GM23338 (cell line): Measurements from ENCODE around the gene KCNC4. TPM values are rescaled to one million over a fixed set of nuclear protein-coding genes. Genes with fewer than 3 reads are reported as not detected.

ENCODE experiments used
- ATAC-seq: fragments of 200-7000 bp; cut with Tn5 transposase; 3 replicates; pipeline ENCODE4 v1.9.1; 2020
- DNase-seq: peaks from one replicate; pipeline ENCODE4 v3.0.0-alpha.2; 2015; ENCODE audit warnings: low spot score
- H2AFZ ChIP-seq: fragments of 200-600 bp; sonication (generic); 2 replicates; pipeline ENCODE4 v1.8.0; 2016; ENCODE audit warnings: antibody characterized with exemption, mild to moderate bottlenecking, moderate library complexity
- H3F3A ChIP-seq: fragments of 200-600 bp; sonication (generic); replicated peaks from 2 replicates; pipeline ENCODE4 v1.8.0; 2017; ENCODE audit warnings: antibody characterized with exemption, mixed run types, low read depth
- H3K27ac ChIP-seq: fragments of 200-600 bp; sonication (generic); 2 replicates; pipeline ENCODE4 v1.6.1; 2016; ENCODE audit warnings: low read depth
- H3K27me3 ChIP-seq: fragments of 200-600 bp; sonication (generic); 2 replicates; pipeline ENCODE4 v1.8.0; 2016; ENCODE audit warnings: mild to moderate bottlenecking, mixed run types, moderate library complexity; ENCODE audit not compliant: insufficient read depth
- H3K36me3 ChIP-seq: fragments of 200-600 bp; sonication (generic); 2 replicates; pipeline ENCODE4 v1.8.0; 2016; ENCODE audit warnings: mild to moderate bottlenecking; ENCODE audit not compliant: insufficient read depth
- H3K4me1 ChIP-seq: fragments of 200-600 bp; sonication (generic); 2 replicates; pipeline ENCODE4 v1.8.0; 2016; ENCODE audit warnings: mild to moderate bottlenecking, moderate library complexity; ENCODE audit not compliant: insufficient read depth
- H3K4me2 ChIP-seq: fragments of 200-600 bp; sonication (generic); 2 replicates; pipeline ENCODE4 v1.7.1; 2017; ENCODE audit warnings: mixed run types
- H3K4me3 ChIP-seq: fragments of 200-600 bp; sonication (generic); 2 replicates; pipeline ENCODE4 v1.6.1; 2016; ENCODE audit warnings: mixed run types
- H3K79me2 ChIP-seq: fragments of 200-600 bp; sonication (generic); replicated peaks from 2 replicates; pipeline ENCODE4 v1.8.0; 2017; ENCODE audit warnings: mild to moderate bottlenecking; ENCODE audit not compliant: insufficient read depth
- H3K9me2 ChIP-seq: fragments of 200-600 bp; sonication (generic); 2 replicates; pipeline ENCODE4 v1.8.0; 2017; ENCODE audit not compliant: insufficient read depth
- H4K20me1 ChIP-seq: fragments of 200-600 bp; sonication (generic); replicated peaks from 2 replicates; pipeline ENCODE4 v1.8.0; 2017; ENCODE audit warnings: mild to moderate bottlenecking; ENCODE audit not compliant: insufficient read depth
- H3K27ac Mint-ChIP-seq: 2 replicates; pipeline ENCODE4 v1.8.0; 2020; ENCODE audit warnings: inconsistent platforms, mild to moderate bottlenecking, moderate library complexity, mixed read lengths
- H3K27me3 Mint-ChIP-seq: 3 replicates; pipeline ENCODE4 v1.8.0; 2022; ENCODE audit warnings: low read depth, mild to moderate bottlenecking, moderate library complexity, mixed read lengths, inconsistent platforms; ENCODE audit not compliant: insufficient read depth, poor library complexity
- H3K36me3 Mint-ChIP-seq: 3 replicates; pipeline ENCODE4 v1.8.0; 2021; ENCODE audit warnings: low read depth, mild to moderate bottlenecking, inconsistent platforms, moderate library complexity, mixed read lengths
- H3K4me1 Mint-ChIP-seq: 3 replicates; pipeline ENCODE4 v1.8.0; 2020; ENCODE audit warnings: mild to moderate bottlenecking, inconsistent platforms, mixed read lengths
- H3K4me3 Mint-ChIP-seq: 3 replicates; pipeline ENCODE4 v1.8.0; 2021; ENCODE audit warnings: moderate library complexity, mild to moderate bottlenecking, inconsistent platforms, mixed read lengths
- H3K9me3 Mint-ChIP-seq: 3 replicates; pipeline ENCODE4 v1.8.0; 2020; ENCODE audit warnings: moderate library complexity, mild to moderate bottlenecking, inconsistent platforms, mixed read lengths
- ETS1 ChIP-seq: IDR thresholded peaks from 2 replicates; pipeline ENCODE4 v1.6.1; 2016; ENCODE audit warnings: antibody characterized with exemption
- JUNB ChIP-seq: IDR thresholded peaks from one replicate; pipeline ENCODE4 v1.6.1; 2016; ENCODE audit warnings: antibody characterized with exemption; ENCODE audit not compliant: unreplicated experiment
- ZNF331 ChIP-seq: fragments of 250-450 bp; sonication (Bioruptor Pico); IDR thresholded peaks from 2 replicates; pipeline ENCODE4 v1.5.0; 2020; ENCODE audit warnings: low read depth, mild to moderate bottlenecking, moderate library complexity
- polyA plus RNA-seq: library from polyadenylated mRNA; unstranded; fragments of >200 nt; fragmentation: Nextera tagmentation; extraction: Ambion mirVana; gene quantifications from 2 replicates; pipeline ENCODE4 v1.2.1, GENCODE V29; 2016
- total RNA-seq: library from RNA; depleted of rRNA; stranded (reverse); fragments of >200 nt; shearing (Covaris generic); gene quantifications from 2 replicates; pipeline ENCODE4 v1.2.3, GENCODE V29; 2014
- TF ChIP-seq, protein P1 (sequence below): fragments of 250-450 bp; sonication (Bioruptor Pico); IDR thresholded peaks from 2 replicates; pipeline ENCODE4 v1.5.0; 2020; ENCODE audit warnings: mild to moderate bottlenecking, moderate library complexity

The KCNC4 gene
- total and polyA plus RNA-seq, 2 experiments from 2014 or later = 3.5 to 10.7 TPM

GRCh38 chr1:110239441-110240430, 29.6 kb downstream of the KCNC4 start:
- Mint-ChIP-seq H3K4me1 (peaks cover 56% of the 10 kb centered on the region), H3K27ac (no peak overlapping the region), H3K9me3 (no peaks in the 10 kb centered on the region; the same call in 2 of the 3 replicates), H3K4me3 (no peak overlapping the region), H3K27me3 (peaks cover 22% of the 10 kb centered on the region), H3K36me3 (no peaks in the 10 kb centered on the region; the same call in 2 of the 3 replicates)
- H3K4me1 ChIP-seq = peaks cover 34% of the 10 kb centered on the region
- H3K9me2 ChIP-seq = 0 out of 2 replicates have a peak, but pooled peaks cover 7% of the 10 kb centered on the region
- H3K4me3 ChIP-seq = no peak overlapping the region
- DNase-seq = no peak
- no peak overlapping the region for H3K4me2 ChIP-seq
- no peaks in the 10 kb centered on the region for H3K79me2 ChIP-seq
- H2AFZ ChIP-seq = no peak overlapping the region
- TF ChIP-seq JUNB = no peak
- TF ChIP-seq, protein P1, sequence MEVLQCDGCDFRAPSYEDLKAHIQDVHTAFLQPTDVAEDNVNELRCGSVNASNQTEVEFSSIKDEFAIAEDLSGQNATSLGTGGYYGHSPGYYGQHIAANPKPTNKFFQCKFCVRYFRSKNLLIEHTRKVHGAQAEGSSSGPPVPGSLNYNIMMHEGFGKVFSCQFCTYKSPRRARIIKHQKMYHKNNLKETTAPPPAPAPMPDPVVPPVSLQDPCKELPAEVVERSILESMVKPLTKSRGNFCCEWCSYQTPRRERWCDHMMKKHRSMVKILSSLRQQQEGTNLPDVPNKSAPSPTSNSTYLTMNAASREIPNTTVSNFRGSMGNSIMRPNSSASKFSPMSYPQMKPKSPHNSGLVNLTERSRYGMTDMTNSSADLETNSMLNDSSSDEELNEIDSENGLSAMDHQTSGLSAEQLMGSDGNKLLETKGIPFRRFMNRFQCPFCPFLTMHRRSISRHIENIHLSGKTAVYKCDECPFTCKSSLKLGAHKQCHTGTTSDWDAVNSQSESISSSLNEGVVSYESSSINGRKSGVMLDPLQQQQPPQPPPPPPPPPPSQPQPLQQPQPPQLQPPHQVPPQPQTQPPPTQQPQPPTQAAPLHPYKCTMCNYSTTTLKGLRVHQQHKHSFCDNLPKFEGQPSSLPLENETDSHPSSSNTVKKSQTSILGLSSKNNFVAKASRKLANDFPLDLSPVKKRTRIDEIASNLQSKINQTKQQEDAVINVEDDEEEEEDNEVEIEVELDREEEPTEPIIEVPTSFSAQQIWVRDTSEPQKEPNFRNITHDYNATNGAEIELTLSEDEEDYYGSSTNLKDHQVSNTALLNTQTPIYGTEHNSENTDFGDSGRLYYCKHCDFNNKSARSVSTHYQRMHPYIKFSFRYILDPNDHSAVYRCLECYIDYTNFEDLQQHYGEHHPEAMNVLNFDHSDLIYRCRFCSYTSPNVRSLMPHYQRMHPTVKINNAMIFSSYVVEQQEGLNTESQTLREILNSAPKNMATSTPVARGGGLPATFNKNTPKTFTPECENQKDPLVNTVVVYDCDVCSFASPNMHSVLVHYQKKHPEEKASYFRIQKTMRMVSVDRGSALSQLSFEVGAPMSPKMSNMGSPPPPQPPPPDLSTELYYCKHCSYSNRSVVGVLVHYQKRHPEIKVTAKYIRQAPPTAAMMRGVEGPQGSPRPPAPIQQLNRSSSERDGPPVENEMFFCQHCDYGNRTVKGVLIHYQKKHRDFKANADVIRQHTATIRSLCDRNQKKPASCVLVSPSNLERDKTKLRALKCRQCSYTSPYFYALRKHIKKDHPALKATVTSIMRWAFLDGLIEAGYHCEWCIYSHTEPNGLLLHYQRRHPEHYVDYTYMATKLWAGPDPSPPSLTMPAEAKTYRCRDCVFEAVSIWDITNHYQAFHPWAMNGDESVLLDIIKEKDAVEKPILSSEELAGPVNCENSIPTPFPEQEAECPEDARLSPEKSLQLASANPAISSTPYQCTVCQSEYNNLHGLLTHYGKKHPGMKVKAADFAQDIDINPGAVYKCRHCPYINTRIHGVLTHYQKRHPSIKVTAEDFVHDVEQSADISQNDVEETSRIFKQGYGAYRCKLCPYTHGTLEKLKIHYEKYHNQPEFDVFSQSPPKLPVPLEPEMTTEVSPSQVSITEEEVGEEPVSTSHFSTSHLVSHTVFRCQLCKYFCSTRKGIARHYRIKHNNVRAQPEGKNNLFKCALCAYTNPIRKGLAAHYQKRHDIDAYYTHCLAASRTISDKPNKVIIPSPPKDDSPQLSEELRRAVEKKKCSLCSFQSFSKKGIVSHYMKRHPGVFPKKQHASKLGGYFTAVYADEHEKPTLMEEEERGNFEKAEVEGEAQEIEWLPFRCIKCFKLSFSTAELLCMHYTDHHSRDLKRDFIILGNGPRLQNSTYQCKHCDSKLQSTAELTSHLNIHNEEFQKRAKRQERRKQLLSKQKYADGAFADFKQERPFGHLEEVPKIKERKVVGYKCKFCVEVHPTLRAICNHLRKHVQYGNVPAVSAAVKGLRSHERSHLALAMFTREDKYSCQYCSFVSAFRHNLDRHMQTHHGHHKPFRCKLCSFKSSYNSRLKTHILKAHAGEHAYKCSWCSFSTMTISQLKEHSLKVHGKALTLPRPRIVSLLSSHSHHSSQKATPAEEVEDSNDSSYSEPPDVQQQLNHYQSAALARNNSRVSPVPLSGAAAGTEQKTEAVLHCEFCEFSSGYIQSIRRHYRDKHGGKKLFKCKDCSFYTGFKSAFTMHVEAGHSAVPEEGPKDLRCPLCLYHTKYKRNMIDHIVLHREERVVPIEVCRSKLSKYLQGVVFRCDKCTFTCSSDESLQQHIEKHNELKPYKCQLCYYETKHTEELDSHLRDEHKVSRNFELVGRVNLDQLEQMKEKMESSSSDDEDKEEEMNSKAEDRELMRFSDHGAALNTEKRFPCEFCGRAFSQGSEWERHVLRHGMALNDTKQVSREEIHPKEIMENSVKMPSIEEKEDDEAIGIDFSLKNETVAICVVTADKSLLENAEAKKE (CRISPR knock-in tag) = no peak
- no peak for TF ChIP-seq ZNF331 (CRISPR knock-in tag)
- TF ChIP-seq ETS1 = no peak
- 0 out of 2 replicates have a peak, but pooled peaks cover 9% of the 10 kb centered on the region for H3K27me3 ChIP-seq
- H3K36me3 ChIP-seq = no peaks in the 10 kb centered on the region
- no peak for ATAC-seq
- H4K20me1 ChIP-seq = no peaks in the 10 kb centered on the region; the same call in 1 of the 2 replicates
- no peaks in the 10 kb centered on the region for H3F3A ChIP-seq
- no peak overlapping the region for H3K27ac ChIP-seq
